SKM-1 (cell line): ENCODE measurements around the gene TRPM8.

ENCODE experiments used
- DNase-seq: peaks from one replicate; lab custom pipeline; 2025; ENCODE audit not compliant: unreplicated experiment; lab: John Stamatoyannopoulos, UW

Gene TRPM8

GRCh38 chr2:233972941-233973575 is 55.9 kb downstream of the TRPM8 start:
- no peak for DNase-seq

GRCh38 chr2:233973786-233974185 is 56.6 kb downstream of the TRPM8 start:
- DNase-seq: no peak

- DNase-seq: no peak
These were observed 57.4 kb downstream of the TRPM8 start for GRCh38 chr2:233974530-233975071.

- DNase-seq: no peak
These were observed 58.9 kb downstream of the TRPM8 start for GRCh38 chr2:233976087-233976486.

- DNase-seq: no peak
These were observed 59.6 kb downstream of the TRPM8 start for GRCh38 chr2:233976690-233977294.

- no peak for DNase-seq
These were observed 60.2 kb downstream of the TRPM8 start for GRCh38 chr2:233977296-233977837.

- DNase-seq: no peak
These were observed 62.6 kb downstream of the TRPM8 start for GRCh38 chr2:233979748-233980147.

- no peak for DNase-seq
These were observed 63.9 kb downstream of the TRPM8 start for GRCh38 chr2:233980955-233981561.

- no peak for DNase-seq
These were observed 64.6 kb downstream of the TRPM8 start for GRCh38 chr2:233981574-233982420.

- DNase-seq: no peak
These were observed 65.4 kb downstream of the TRPM8 start for GRCh38 chr2:233982421-233983121.

GRCh38 chr2:233983445-233983844 is 66.3 kb downstream of the TRPM8 start:
- no peak for DNase-seq

GRCh38 chr2:233988581-233988980 is 71.4 kb downstream of the TRPM8 start:
- no peak for DNase-seq

- DNase-seq: no peak
These were observed 72.2 kb downstream of the TRPM8 start for GRCh38 chr2:233989221-233989858.

GRCh38 chr2:233990261-233990798 is 73.2 kb downstream of the TRPM8 start:
- DNase-seq: no peak

- DNase-seq: no peak
These were observed 74.0 kb downstream of the TRPM8 start for GRCh38 chr2:233991196-233991595.

- DNase-seq: no peak
These were observed 75.5 kb downstream of the TRPM8 start for GRCh38 chr2:233992513-233993217.

GRCh38 chr2:233993461-233993860 is 76.3 kb downstream of the TRPM8 start:
- DNase-seq: no peak

- DNase-seq: no peak
These were observed 77.0 kb downstream of the TRPM8 start for GRCh38 chr2:233994151-233994550.

- DNase-seq: no peak
These were observed 78.8 kb downstream of the TRPM8 start for GRCh38 chr2:233996000-233996399.
